ENCODE measurements around the gene CCDC179. TPM values are rescaled to one million over a fixed set of nuclear protein-coding genes. Genes with fewer than 3 reads are reported as not detected.

Gene CCDC179
- polyA plus RNA-seq, 1 experiment, result not detected

- no peaks in the 10 kb centered on the region for H3K9me3 ChIP-seq (ENCODE audit: control insufficient read depth, insufficient read depth, low read length)
- POLR2A ChIA-PET, result no interaction called here
- no peak for TF ChIP-seq CTCF (IDR thresholded peaks at IDR 0.05; ENCODE audit: low read depth, low read length)
- no peak overlapping the region for H3K27ac ChIP-seq (ENCODE audit: low read depth, low read length)
- DNase-seq (ENCODE audit: low read depth, low spot score), result no peak
- H3K4me3 ChIP-seq (ENCODE audit: low read depth, low read length), result no peak overlapping the region
- H3K27me3 ChIP-seq (ENCODE audit: control insufficient read depth, insufficient read depth, low read length), result no peaks in the 10 kb centered on the region
- CTCF ChIA-PET, result interaction anchor here (1.6 kb wide), 1 partner anchor 31 kb away, joined by 4 read pairs; no protein-coding TSS in a partner anchor
Observed at GRCh38 chr11:22890227-22890626, 30.0 kb upstream of the CCDC179 start.

GRCh38 chr11:22884217-22884616 is 23.9 kb upstream of the CCDC179 start:
- POLR2A ChIA-PET, result no interaction called here
- Histone ChIP-seq H3K27ac (ENCODE audit: low read depth, low read length) (no peak overlapping the region), H3K27me3 (ENCODE audit: control insufficient read depth, insufficient read depth, low read length) (no peaks in the 10 kb centered on the region), H3K4me3 (ENCODE audit: low read depth, low read length) (no peak overlapping the region), H3K9me3 (ENCODE audit: control insufficient read depth, insufficient read depth, low read length) (no peaks in the 10 kb centered on the region)
- CTCF ChIA-PET, result interaction anchor here (3.2 kb wide), 1 partner anchor 8 kb away, joined by 24 read pairs; no protein-coding TSS in a partner anchor
- no peak for TF ChIP-seq CTCF (IDR thresholded peaks at IDR 0.05; ENCODE audit: low read depth, low read length)
- DNase-seq (ENCODE audit: low read depth, low spot score), result no peak

- H3K27me3 ChIP-seq (ENCODE audit: control insufficient read depth, insufficient read depth, low read length), result no peaks in the 10 kb centered on the region
- no peak for DNase-seq (ENCODE audit: low read depth, low spot score)
- no peak for TF ChIP-seq CTCF (IDR thresholded peaks at IDR 0.05; ENCODE audit: low read depth, low read length)
- CTCF ChIA-PET, result no interaction called here
- no peaks in the 10 kb centered on the region for H3K9me3 ChIP-seq (ENCODE audit: control insufficient read depth, insufficient read depth, low read length)
- POLR2A ChIA-PET, result no interaction called here
- H3K27ac ChIP-seq (ENCODE audit: low read depth, low read length), result no peak overlapping the region
- H3K4me3 ChIP-seq (ENCODE audit: low read depth, low read length), result no peak overlapping the region
Observed at GRCh38 chr11:22879630-22880029, 19.4 kb upstream of the CCDC179 start.

- Histone ChIP-seq H3K9me3 (ENCODE audit: control insufficient read depth, insufficient read depth, low read length) (no peaks in the 10 kb centered on the region), H3K27me3 (ENCODE audit: control insufficient read depth, insufficient read depth, low read length) (no peaks in the 10 kb centered on the region), H3K27ac (ENCODE audit: low read depth, low read length) (no peak overlapping the region), H3K4me3 (ENCODE audit: low read depth, low read length) (no peak overlapping the region)
- CTCF ChIA-PET, result no interaction called here
- POLR2A ChIA-PET, result no interaction called here
- no peak for DNase-seq (ENCODE audit: low read depth, low spot score)
- no peak for TF ChIP-seq CTCF (IDR thresholded peaks at IDR 0.05; ENCODE audit: low read depth, low read length)
Observed at GRCh38 chr11:22878604-22879003, 18.3 kb upstream of the CCDC179 start.

- no peak overlapping the region for H3K27ac ChIP-seq (ENCODE audit: low read depth, low read length)
- H3K27me3 ChIP-seq (ENCODE audit: control insufficient read depth, insufficient read depth, low read length), result no peaks in the 10 kb centered on the region
- DNase-seq (ENCODE audit: low read depth, low spot score), result no peak
- ChIA-PET CTCF (interaction anchor here (0.7 kb wide), 1 partner anchor 14 kb away, joined by 4 read pairs; no protein-coding TSS in a partner anchor), POLR2A (no interaction called here)
- H3K9me3 ChIP-seq (ENCODE audit: control insufficient read depth, insufficient read depth, low read length), result no peaks in the 10 kb centered on the region
- TF ChIP-seq CTCF (IDR thresholded peaks at IDR 0.05; ENCODE audit: low read depth, low read length), result no peak
- no peak overlapping the region for H3K4me3 ChIP-seq (ENCODE audit: low read depth, low read length)
Observed at GRCh38 chr11:22878039-22878438, 17.8 kb upstream of the CCDC179 start.

All from AG04450 (cell line).